ENCODE measurements around the gene TMEM18. TPM values are rescaled to one million over a fixed set of nuclear protein-coding genes. Genes with fewer than 3 reads are reported as not detected.
"Not testable (repeated sequence)": the region's sequence is repeated elsewhere in the genome, so short reads cannot be mapped to it uniquely, and the experiment has no call there.

The TMEM18 gene
- total RNA-seq, 4 donors from 2014 or later, result 10.8 to 49.7 (median 34.3) TPM

GRCh38 chr2:689877-690510 is 12.8 kb upstream of the TMEM18 start:
- Histone ChIP-seq H3K9me3 (no peaks in the 10 kb centered on the region), H3K27ac (peak overlapping the region; percentile 92 to 93), H3K27me3 (no peaks in the 10 kb centered on the region), H3K4me3 (peak overlapping the region in 1 of 2 donors; percentile 10), H3K36me3 (no peaks in the 10 kb centered on the region), H3K4me1 (peaks cover 11 to 30% of the 10 kb centered on the region in 2 donors)
- TF ChIP-seq POLR2A (IDR thresholded peaks at IDR 0.05) (no peak), CTCF (IDR thresholded peaks at IDR 0.05) (no peak)
- intact Hi-C loops (cut with DNase I; ENCODE audit: low total_unique reads), result no loop called here
- DNase-seq, result no peak

GRCh38 chr2:689237-689636 is 12.0 kb upstream of the TMEM18 start:
- H3K27ac ChIP-seq, result peak overlapping the region; percentile 92 to 93
- intact Hi-C loops (cut with DNase I; ENCODE audit: low total_unique reads), result no loop called here

GRCh38 chr2:688504-689076 is 11.4 kb upstream of the TMEM18 start:
- Histone ChIP-seq H3K4me3 (no peak overlapping the region), H3K4me1 (peaks cover 11 to 22% of the 10 kb centered on the region in 2 donors), H3K27ac (peak overlapping the region; percentile 92 to 93)

More at GRCh38 chr2:689237-689636, 12.0 kb upstream of the TMEM18 start:
- no peaks in the 10 kb centered on the region for H3K36me3 ChIP-seq
- H3K27me3 ChIP-seq, result no peaks in the 10 kb centered on the region
- no peak for TF ChIP-seq POLR2A (IDR thresholded peaks at IDR 0.05)
- no peaks in the 10 kb centered on the region for H3K9me3 ChIP-seq
- no peak for DNase-seq
- no peak overlapping the region for H3K4me3 ChIP-seq
- H3K4me1 ChIP-seq, result peaks cover 11 to 27% of the 10 kb centered on the region in 2 donors

GRCh38 chr2:685421-685820 is 8.2 kb upstream of the TMEM18 start:
- H3K36me3 ChIP-seq, result no peaks in the 10 kb centered on the region
- H3K27ac ChIP-seq, result no peak overlapping the region
- H3K9me3 ChIP-seq, result no peaks in the 10 kb centered on the region
- intact Hi-C loops (cut with DNase I; ENCODE audit: low total_unique reads), result no loop called here
- H3K4me3 ChIP-seq, result no peak overlapping the region
- TF ChIP-seq CTCF (IDR thresholded peaks at IDR 0.05) (no peak), POLR2A (IDR thresholded peaks at IDR 0.05) (no peak)
- no peak for DNase-seq
- H3K27me3 ChIP-seq, result no peaks in the 10 kb centered on the region
- peaks cover 8 to 11% of the 10 kb centered on the region in 2 donors for H3K4me1 ChIP-seq

More at GRCh38 chr2:688504-689076, 11.4 kb upstream of the TMEM18 start:
- Histone ChIP-seq H3K36me3 (no peaks in the 10 kb centered on the region), H3K27me3 (no peaks in the 10 kb centered on the region), H3K9me3 (no peaks in the 10 kb centered on the region)
- DNase-seq, result no peak
- no peak for TF ChIP-seq POLR2A (IDR thresholded peaks at IDR 0.05)
- intact Hi-C loops (cut with DNase I; ENCODE audit: low total_unique reads), result no loop called here

- H3K4me1 ChIP-seq; H3K4me3 ChIP-seq; H3K27me3 ChIP-seq; intact Hi-C loops (cut with DNase I; ENCODE audit: low total_unique reads); H3K27ac ChIP-seq; H3K36me3 ChIP-seq; DNase-seq; H3K9me3 ChIP-seq: not testable (repeated sequence)
Measured at GRCh38 chr2:684913-685312, 7.7 kb upstream of the TMEM18 start.

- Histone ChIP-seq H3K4me1 (no peaks in the 10 kb centered on the region), H3K9me3 (no peaks in the 10 kb centered on the region), H3K27ac (no peak overlapping the region), H3K36me3 (no peaks in the 10 kb centered on the region), H3K4me3 (no peak overlapping the region), H3K27me3 (no peaks in the 10 kb centered on the region)
- intact Hi-C loops (cut with DNase I; ENCODE audit: low total_unique reads), result no loop called here
- TF ChIP-seq POLR2A (IDR thresholded peaks at IDR 0.05), result no peak
- no peak for TF ChIP-seq CTCF (IDR thresholded peaks at IDR 0.05)
- DNase-seq, result no peak
Measured at GRCh38 chr2:682226-682625, 5.0 kb upstream of the TMEM18 start.
